SJCRH30 (cell line): ENCODE results near the gene ERCC6L2. TPM values are rescaled to one million over a fixed set of nuclear protein-coding genes. Genes with fewer than 3 reads are reported as not detected.

ENCODE experiments used
- DNase-seq, 2 experiments: peaks; one replicate each; pipeline ENCODE4 v3.0.0-alpha.2; 2015 to 2020
- H3K27ac ChIP-seq: fragments of 250-450 bp; sonication (Bioruptor Pico); 2 replicates; pipeline ENCODE4 v1.5.1; 2020; ENCODE audit warnings: mild to moderate bottlenecking, moderate library complexity
- H3K27me3 ChIP-seq: fragments of 250-450 bp; sonication (Bioruptor Pico); 2 replicates; pipeline ENCODE4 v1.5.1; 2020; ENCODE audit warnings: mild to moderate bottlenecking, moderate library complexity
- H3K36me3 ChIP-seq: fragments of 250-450 bp; sonication (Bioruptor Pico); 2 replicates; pipeline ENCODE4 v1.5.1; 2020; ENCODE audit warnings: mild to moderate bottlenecking, moderate library complexity
- H3K4me1 ChIP-seq: fragments of 250-450 bp; sonication (Bioruptor Pico); 2 replicates; pipeline ENCODE4 v1.5.1; 2020; ENCODE audit warnings: mild to moderate bottlenecking, moderate library complexity
- H3K4me3 ChIP-seq: fragments of 250-450 bp; sonication (Bioruptor Pico); 2 replicates; pipeline ENCODE4 v1.5.1; 2020; ENCODE audit warnings: mild to moderate bottlenecking, moderate library complexity
- H3K9me3 ChIP-seq: fragments of 250-450 bp; sonication (Bioruptor Pico); replicated peaks from 2 replicates; pipeline ENCODE4 v1.5.1; 2020; ENCODE audit warnings: mild to moderate bottlenecking, moderate library complexity
- total RNA-seq: library from RNA; depleted of rRNA; stranded (reverse); fragments of >200 nt; shearing (Covaris generic); gene quantifications from 2 replicates; pipeline ENCODE4 v1.2.3, GENCODE V29; 2014

The ERCC6L2 gene
- total RNA-seq, 1 experiment from 2014 or later = 77.7 TPM

DNA sequence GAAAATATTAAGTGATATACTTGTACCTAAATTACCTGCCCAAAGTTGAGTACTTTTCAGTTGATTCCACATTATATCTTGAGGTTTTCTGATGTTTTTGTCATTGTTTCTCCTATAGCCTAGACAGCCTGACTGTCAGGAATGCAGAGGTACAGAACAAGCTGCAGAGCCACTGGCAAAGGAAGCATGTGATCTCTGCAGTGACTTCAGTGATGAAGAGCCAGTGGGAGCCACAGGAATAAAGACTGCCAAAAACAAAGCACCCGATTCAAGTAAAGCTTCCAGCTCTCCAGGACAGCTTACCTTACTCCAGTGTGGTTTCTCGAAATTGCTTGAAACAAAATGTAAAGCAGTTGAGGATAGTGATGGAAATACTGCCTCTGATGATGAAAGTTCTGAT lies 96.3 kb downstream of the ERCC6L2 start:
- Histone ChIP-seq H3K4me3 (no peak overlapping the region), H3K27me3 (no peaks in the 10 kb centered on the region), H3K27ac (no peak overlapping the region), H3K36me3 (peaks cover 31% of the 10 kb centered on the region), H3K4me1 (no peaks in the 10 kb centered on the region), H3K9me3 (no peaks in the 10 kb centered on the region)
- no peak for DNase-seq

DNA sequence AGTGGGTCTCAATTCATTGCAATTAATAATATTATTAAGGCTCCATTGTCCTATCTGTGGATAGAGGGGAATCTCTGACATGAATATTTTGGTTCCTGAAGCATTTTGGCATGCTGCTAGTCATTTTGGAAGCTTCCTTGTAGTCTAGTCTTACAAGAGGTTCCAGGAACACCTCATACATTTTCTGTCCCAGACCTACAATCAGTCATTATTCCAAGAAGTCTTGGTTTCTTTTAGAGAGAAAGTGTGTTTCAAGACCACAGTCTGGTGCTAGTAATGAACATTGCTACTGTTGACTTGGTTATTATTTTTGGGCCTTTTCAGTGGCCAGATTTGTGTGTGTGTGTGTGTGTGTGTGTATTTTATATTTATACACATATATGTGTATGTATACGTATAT lies 98.9 kb downstream of the ERCC6L2 start:
- no peak overlapping the region for H3K4me3 ChIP-seq
- no peaks in the 10 kb centered on the region for H3K27me3 ChIP-seq
- H3K9me3 ChIP-seq = no peaks in the 10 kb centered on the region
- peaks cover 5% of the 10 kb centered on the region for H3K4me1 ChIP-seq
- peaks cover 36% of the 10 kb centered on the region for H3K36me3 ChIP-seq
- DNase-seq = no peak
- H3K27ac ChIP-seq = no peak overlapping the region

DNA sequence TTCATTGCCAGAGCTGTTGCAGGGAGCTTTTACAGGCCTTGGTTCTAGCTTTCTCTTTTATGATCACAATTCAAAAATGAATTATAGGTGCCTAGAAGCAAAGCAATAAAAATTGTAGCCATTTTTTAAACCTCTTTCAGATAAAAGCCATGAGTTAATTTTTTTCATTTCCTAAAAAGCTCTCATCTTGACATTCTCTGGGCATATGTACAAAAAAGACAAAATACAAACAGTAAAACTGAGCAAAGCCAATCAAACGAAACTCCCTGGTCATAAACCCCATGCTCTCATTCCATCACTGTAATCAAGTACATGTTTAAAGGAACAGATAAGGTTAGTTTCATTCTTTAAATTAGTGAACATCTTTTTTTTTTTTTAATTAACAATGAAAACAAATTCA lies 101.9 kb downstream of the ERCC6L2 start:
- Histone ChIP-seq H3K27ac (no peak overlapping the region), H3K9me3 (no peaks in the 10 kb centered on the region), H3K27me3 (no peaks in the 10 kb centered on the region), H3K4me1 (peaks cover 24% of the 10 kb centered on the region), H3K4me3 (no peak overlapping the region), H3K36me3 (peaks cover 20% of the 10 kb centered on the region)
- no peak for DNase-seq

- Histone ChIP-seq H3K27me3 (no peaks in the 10 kb centered on the region), H3K36me3 (peaks cover 13% of the 10 kb centered on the region; the same call in 1 of the 2 replicates), H3K9me3 (no peaks in the 10 kb centered on the region), H3K27ac (no peak overlapping the region), H3K4me1 (peaks cover 31% of the 10 kb centered on the region), H3K4me3 (no peak overlapping the region)
- DNase-seq = no peak
Observed at GRCh38 chr9:95978106-95978505, 102.6 kb downstream of the ERCC6L2 start.

DNA sequence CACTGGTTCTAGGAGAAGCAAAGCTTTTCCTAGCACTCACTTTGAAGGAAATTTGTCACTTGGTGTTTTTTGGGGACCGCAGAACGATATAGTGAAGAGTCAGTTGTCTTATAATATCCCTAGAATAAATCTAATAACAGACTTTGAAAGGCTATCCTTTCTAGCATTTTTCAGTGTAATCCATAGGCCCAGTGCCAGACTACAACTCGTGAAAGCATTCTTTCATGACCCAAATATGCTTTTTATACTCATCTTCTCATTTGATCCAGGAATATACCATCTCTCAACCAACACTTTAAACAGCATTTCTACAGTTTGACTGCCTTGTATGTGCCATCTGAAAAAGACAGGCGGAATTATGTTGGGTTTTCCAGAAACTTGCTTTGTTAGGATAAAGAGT lies 104.0 kb downstream of the ERCC6L2 start:
- no peaks in the 10 kb centered on the region for H3K9me3 ChIP-seq
- no peak overlapping the region for H3K4me3 ChIP-seq
- H3K4me1 ChIP-seq = peaks cover 39% of the 10 kb centered on the region
- H3K27me3 ChIP-seq = no peaks in the 10 kb centered on the region
- no peak for DNase-seq
- no peak overlapping the region; the same call in 1 of the 2 replicates for H3K27ac ChIP-seq
- H3K36me3 ChIP-seq = peaks cover 8% of the 10 kb centered on the region; the same call in 1 of the 2 replicates

GRCh38 chr9:95980262-95981125 lies 105.0 kb downstream of the ERCC6L2 start:
- peak overlapping the region; percentile 36 for H3K4me3 ChIP-seq
- peaks cover 39% of the 10 kb centered on the region for H3K4me1 ChIP-seq
- peak; percentile 45 to 82 for DNase-seq
- H3K27me3 ChIP-seq = no peaks in the 10 kb centered on the region
- H3K36me3 ChIP-seq = peaks cover 8% of the 10 kb centered on the region; the same call in 1 of the 2 replicates
- H3K9me3 ChIP-seq = no peaks in the 10 kb centered on the region
- H3K27ac ChIP-seq = peak overlapping the region; percentile 89

GRCh38 chr9:95981761-95982390 lies 106.4 kb downstream of the ERCC6L2 start:
- Histone ChIP-seq H3K9me3 (0 out of 2 replicates have a peak, but pooled peaks cover 2% of the 10 kb centered on the region), H3K27me3 (no peaks in the 10 kb centered on the region), H3K36me3 (peaks cover 9% of the 10 kb centered on the region; the same call in 1 of the 2 replicates), H3K27ac (peak overlapping the region; percentile 89), H3K4me1 (peaks cover 39% of the 10 kb centered on the region), H3K4me3 (peak overlapping the region; percentile 36)
- DNase-seq = peak; percentile 85 to 95

DNA sequence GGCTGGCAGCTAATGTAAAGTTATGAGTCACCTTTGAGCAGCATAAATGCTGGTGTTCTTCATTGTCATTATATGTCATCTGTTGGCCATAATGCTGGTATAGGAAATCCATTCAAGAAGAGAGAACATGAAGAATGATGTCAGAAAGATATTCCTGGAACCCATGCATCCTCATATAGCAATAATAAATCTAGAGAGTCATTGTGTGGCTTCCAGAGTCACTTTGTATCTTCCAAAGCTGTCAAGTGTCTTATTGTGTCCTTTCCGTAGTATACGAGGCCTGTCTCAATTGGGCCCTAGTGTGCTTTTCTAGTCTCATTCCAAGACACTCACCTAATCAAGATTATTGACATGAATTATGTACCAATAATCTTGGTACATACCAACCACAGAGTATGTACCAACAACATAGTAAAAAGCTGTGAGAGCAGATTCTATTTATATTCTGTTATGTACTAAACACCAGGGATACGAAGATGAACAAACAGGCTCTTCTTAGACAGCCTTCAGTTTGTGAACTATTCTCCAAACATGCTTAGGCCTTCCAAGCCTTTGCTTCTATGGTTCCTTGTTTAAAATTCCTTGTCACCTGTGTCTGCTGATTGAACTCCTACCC lies 110.1 kb downstream of the ERCC6L2 start:
- Histone ChIP-seq H3K4me3 (no peak overlapping the region), H3K27ac (no peak overlapping the region), H3K9me3 (peaks cover 4% of the 10 kb centered on the region; the same call in 1 of the 2 replicates), H3K4me1 (peaks cover 22% of the 10 kb centered on the region), H3K27me3 (no peaks in the 10 kb centered on the region), H3K36me3 (peaks cover 3% of the 10 kb centered on the region; the same call in 1 of the 2 replicates)
- DNase-seq = no peak

GRCh38 chr9:95989297-95989696 lies 113.8 kb downstream of the ERCC6L2 start:
- Histone ChIP-seq H3K27ac (no peak overlapping the region), H3K4me3 (no peak overlapping the region), H3K9me3 (peaks cover 4% of the 10 kb centered on the region; the same call in 1 of the 2 replicates), H3K27me3 (no peaks in the 10 kb centered on the region), H3K36me3 (peaks cover 3% of the 10 kb centered on the region; the same call in 1 of the 2 replicates), H3K4me1 (no peaks in the 10 kb centered on the region)
- no peak for DNase-seq

DNA sequence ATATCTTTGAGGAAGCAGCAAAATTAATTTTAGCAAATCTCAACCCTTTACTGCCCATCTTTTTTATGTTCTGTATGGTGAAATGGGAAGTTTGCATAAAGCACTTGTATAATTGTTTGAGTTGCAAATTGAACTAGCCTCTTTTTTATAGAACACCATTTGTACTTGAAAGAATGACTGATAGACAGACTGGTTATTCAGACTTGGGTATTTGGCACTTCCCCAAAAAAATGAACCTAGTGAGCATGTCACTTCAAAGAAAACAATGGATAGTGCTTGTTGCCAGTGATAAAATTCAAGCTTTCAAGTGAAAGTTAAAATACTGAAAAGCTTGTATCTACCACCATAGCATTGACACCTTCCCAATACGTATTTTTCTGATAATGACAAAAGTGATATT lies 115.8 kb downstream of the ERCC6L2 start:
- H3K27me3 ChIP-seq = no peaks in the 10 kb centered on the region
- H3K27ac ChIP-seq = no peak overlapping the region
- H3K36me3 ChIP-seq = peaks cover 3% of the 10 kb centered on the region; the same call in 1 of the 2 replicates
- no peak for DNase-seq
- no peaks in the 10 kb centered on the region for H3K4me1 ChIP-seq
- H3K4me3 ChIP-seq = no peak overlapping the region
- H3K9me3 ChIP-seq = peaks cover 4% of the 10 kb centered on the region; the same call in 1 of the 2 replicates

- Histone ChIP-seq H3K36me3 (no peaks in the 10 kb centered on the region), H3K4me1 (no peaks in the 10 kb centered on the region), H3K4me3 (no peak overlapping the region), H3K9me3 (no peaks in the 10 kb centered on the region; the same call in 1 of the 2 replicates), H3K27me3 (no peaks in the 10 kb centered on the region), H3K27ac (no peak overlapping the region)
- DNase-seq = no peak
Observed at GRCh38 chr9:95992536-95992935, 117.0 kb downstream of the ERCC6L2 start.

DNA sequence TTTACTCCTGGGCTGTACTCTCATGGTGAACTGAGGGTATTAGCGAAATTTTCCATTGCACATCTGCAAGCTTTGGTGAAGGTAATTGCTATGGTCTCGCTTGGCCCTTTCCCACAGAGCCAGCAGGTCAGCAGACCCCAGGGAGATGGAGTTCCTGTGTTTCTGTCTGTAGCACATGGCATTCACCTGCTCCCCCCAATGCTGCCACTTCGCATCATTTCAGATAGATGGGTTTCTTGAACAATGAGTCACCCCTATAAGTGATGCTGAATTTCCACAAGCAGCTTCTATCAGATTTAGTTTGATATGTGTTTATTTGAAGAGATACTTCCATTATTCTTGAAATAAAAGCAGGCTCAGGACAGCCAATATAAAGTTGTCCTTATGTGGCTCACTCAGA lies 117.8 kb downstream of the ERCC6L2 start:
- H3K36me3 ChIP-seq = no peaks in the 10 kb centered on the region
- no peak for DNase-seq
- no peaks in the 10 kb centered on the region for H3K4me1 ChIP-seq
- no peaks in the 10 kb centered on the region for H3K27me3 ChIP-seq
- no peaks in the 10 kb centered on the region; the same call in 1 of the 2 replicates for H3K9me3 ChIP-seq
- H3K4me3 ChIP-seq = no peak overlapping the region
- H3K27ac ChIP-seq = no peak overlapping the region

- Histone ChIP-seq H3K27me3 (no peaks in the 10 kb centered on the region), H3K9me3 (no peaks in the 10 kb centered on the region), H3K36me3 (peaks cover 6% of the 10 kb centered on the region), H3K4me3 (no peak overlapping the region), H3K4me1 (no peaks in the 10 kb centered on the region), H3K27ac (no peak overlapping the region)
- no peak for DNase-seq
Observed at GRCh38 chr9:95999390-95999789, 123.9 kb downstream of the ERCC6L2 start.

- Histone ChIP-seq H3K9me3 (no peaks in the 10 kb centered on the region), H3K4me1 (peaks cover 11% of the 10 kb centered on the region), H3K4me3 (no peak overlapping the region), H3K27ac (no peak overlapping the region), H3K36me3 (peaks cover 10% of the 10 kb centered on the region), H3K27me3 (no peaks in the 10 kb centered on the region)
- no peak for DNase-seq
Observed at GRCh38 chr9:96004379-96004778, 128.9 kb downstream of the ERCC6L2 start.
